Posterior cingulate gyrus (tissue), 11 donors: ENCODE results near the gene CCDC80.

Experiments used
- DNase-seq, 10 donors: peaks; one replicate each; pipeline versions ENCODE4 v3.0.0 to v3.0.0-alpha.2; 2020 to 2021; ENCODE audit warnings: mixed read lengths in 3 of 10
- intact Hi-C: fragments of 100-400 bp; cut with DNase I; formaldehyde crosslinking; loops from one replicate; pipeline ENCODE4 v1.15.1; 2023

CCDC80 gene

GRCh38 chr3:112634786-112635541 is 6.0 kb downstream of the CCDC80 start:
- intact Hi-C loops, result no loop called here
- DNase-seq, result no peak

GRCh38 chr3:112633757-112634156 is 7.2 kb downstream of the CCDC80 start:
- intact Hi-C loops, result no loop called here

GRCh38 chr3:112633191-112633590 is 7.8 kb downstream of the CCDC80 start:
- intact Hi-C loops, result no loop called here
- no peak for DNase-seq

More at GRCh38 chr3:112633757-112634156, 7.2 kb downstream of the CCDC80 start:
- no peak for DNase-seq

- DNase-seq, result no peak
- intact Hi-C loops, result no loop called here
Observed at GRCh38 chr3:112632596-112632995, 8.3 kb downstream of the CCDC80 start.

GRCh38 chr3:112631257-112631656 is 9.7 kb downstream of the CCDC80 start:
- DNase-seq, result no peak
- intact Hi-C loops, result no loop called here

GRCh38 chr3:112629425-112629824 is 11.5 kb downstream of the CCDC80 start:
- intact Hi-C loops, result no loop called here
- DNase-seq, result peak in 8 of 10 donors; percentile 31 to 93 (median 60)

- intact Hi-C loops, result no loop called here
- DNase-seq, result no peak
Observed at GRCh38 chr3:112627919-112628466, 12.9 kb downstream of the CCDC80 start.

- intact Hi-C loops, result no loop called here
- peak in 1 of 10 donors; percentile 43 for DNase-seq
Observed at GRCh38 chr3:112627419-112627818, 13.5 kb downstream of the CCDC80 start.

GRCh38 chr3:112623717-112624116 is 17.2 kb downstream of the CCDC80 start:
- intact Hi-C loops, result no loop called here
- no peak for DNase-seq

- intact Hi-C loops, result no loop called here
- DNase-seq, result no peak
Observed at GRCh38 chr3:112623213-112623612, 17.7 kb downstream of the CCDC80 start.

- DNase-seq, result no peak
- intact Hi-C loops, result no loop called here
Observed at GRCh38 chr3:112619295-112619694, 21.6 kb downstream of the CCDC80 start.

- intact Hi-C loops, result no loop called here
Observed at GRCh38 chr3:112617285-112617684, 23.7 kb downstream of the CCDC80 start.

GRCh38 chr3:112615989-112616731 is 24.8 kb downstream of the CCDC80 start:
- intact Hi-C loops, result no loop called here
- no peak for DNase-seq

More at GRCh38 chr3:112617285-112617684, 23.7 kb downstream of the CCDC80 start:
- DNase-seq, result no peak

GRCh38 chr3:112611752-112612515 is 29.0 kb downstream of the CCDC80 start:
- no peak for DNase-seq
- intact Hi-C loops, result no loop called here

- intact Hi-C loops, result no loop called here
- DNase-seq, result no peak
Observed at GRCh38 chr3:112610121-112610520, 30.8 kb downstream of the CCDC80 start.

- no peak for DNase-seq
- intact Hi-C loops, result no loop called here
Observed at GRCh38 chr3:112607863-112608262, 33.1 kb downstream of the CCDC80 start.

GRCh38 chr3:112606098-112606497 is 34.8 kb downstream of the CCDC80 start:
- DNase-seq, result no peak
- intact Hi-C loops, result no loop called here

- DNase-seq, result peak in 5 of 10 donors; percentile 10 to 83 (median 41)
- intact Hi-C loops, result no loop called here
Observed at GRCh38 chr3:112605285-112605684, 35.7 kb downstream of the CCDC80 start.

- intact Hi-C loops, result no loop called here
Observed at GRCh38 chr3:112604536-112604935, 36.4 kb downstream of the CCDC80 start.

GRCh38 chr3:112602217-112602838 is 38.6 kb downstream of the CCDC80 start:
- no peak for DNase-seq
- intact Hi-C loops, result no loop called here

More at GRCh38 chr3:112604536-112604935, 36.4 kb downstream of the CCDC80 start:
- DNase-seq, result no peak
